ENCODE results near the gene DOCK10. TPM values are rescaled to one million over a fixed set of nuclear protein-coding genes. Genes with fewer than 3 reads are reported as not detected.

DOCK10 gene
- total and polyA plus RNA-seq, 10 of the 15 experiments (the other 5 are each of a cell fraction or from before 2014, with no cell fraction given), result 16.9 to 120 (median 85.5) TPM

DNA sequence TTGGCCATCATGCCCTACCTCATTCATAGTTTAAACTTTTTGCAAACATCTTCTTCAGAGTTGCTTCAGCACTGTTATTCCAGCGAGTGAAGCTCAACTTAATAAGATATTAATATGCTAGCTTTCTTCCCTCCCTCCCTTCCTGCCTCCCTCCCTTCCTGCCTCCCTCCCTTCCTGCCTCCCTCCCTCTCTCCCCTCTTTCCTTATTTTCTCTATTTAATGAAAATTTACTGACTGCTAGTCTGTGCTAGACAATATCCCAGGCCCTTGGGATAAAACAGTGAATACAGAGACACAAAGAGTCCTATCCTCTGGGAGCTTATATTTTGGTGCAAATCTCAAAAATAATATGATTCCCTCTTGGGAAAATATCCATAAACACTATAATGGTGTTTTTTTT is 42.9 kb downstream of the DOCK10 start:
- BruUV-seq (replicated peaks), result no TSS peak
- SMC1A ChIA-PET (ENCODE audit: uncharacterized antibody, unreplicated experiment), result interaction anchor here (0.6 to 2.9 kb wide), 11 partner anchors 10 to 1876 kb away, joined by 3 to 17 read pairs (median 4); no protein-coding TSS in a partner anchor
- Histone ChIP-seq H3K9me3 (replicated peaks; ENCODE audit: control insufficient read depth, insufficient read depth, low read length) (no peaks in the 10 kb centered on the region), H3K27ac (ENCODE audit: control insufficient read depth, insufficient read depth) (no peak overlapping the region), H2AFZ (ENCODE audit: control insufficient read depth, low read depth, low read length) (no peak overlapping the region), H4K20me1 (ENCODE audit: control insufficient read depth, insufficient read depth) (no peaks in the 10 kb centered on the region), H3K4me2 (ENCODE audit: control insufficient read depth, insufficient read depth) (no peak overlapping the region), H3K4me3 (no peak overlapping the region), H3K79me2 (ENCODE audit: control insufficient read depth, insufficient read depth, low read length) (peaks cover 30% of the 10 kb centered on the region), H3K4me1 (ENCODE audit: control insufficient read depth, insufficient read depth, low read length) (peaks cover 7% of the 10 kb centered on the region; the same call in 1 of the 2 replicates), H3K9ac (ENCODE audit: control insufficient read depth, insufficient read depth, low read length) (no peak overlapping the region), H3K36me3 (ENCODE audit: control insufficient read depth in 2 of 2, insufficient read depth in 2 of 2, low read length in 1 of 2) (peaks cover 0 to 6% of the 10 kb centered on the region in 2 experiments; a peak in 3 of 4 replicates), H3K27me3 (replicated peaks in 1 of 2; ENCODE audit: control insufficient read depth in 2 of 2, insufficient read depth in 2 of 2, low read length in 1 of 2) (no peaks in the 10 kb centered on the region)
- whole genome bisulfite sequencing (ENCODE audit: insufficient coverage, insufficient replicate concordance, low lambda C conversion rate, missing lambda C conversion rate), result 100% methylated on average over 1 of the region's 1 CpG
- in situ Hi-C loops (cut with MboI), result no loop called here
- FAIRE-seq (no peak), DNase-seq (ENCODE audit: low read depth, low spot score) (no peak), ATAC-seq (no peak)
- POLR2A ChIA-PET, result interaction anchor here (0.6 kb wide), 1 partner anchor 67 kb away, joined by 3 read pairs; no protein-coding TSS in a partner anchor
- intact Hi-C loops (cut with micrococcal nuclease; ENCODE audit: unreplicated experiment), result no loop called here
- CTCF ChIA-PET, result interaction anchor here (0.6 to 10.1 kb wide), 3 partner anchors 9 to 1218 kb away, joined by 3 to 118 read pairs (median 5); no protein-coding TSS in a partner anchor
- no peak for TF ChIP-seq NFIC (IDR thresholded peaks at IDR 0.05; ENCODE audit: low read depth, low read length)
- no peak for TF ChIP-seq SMAD1 (IDR thresholded peaks at IDR 0.05; ENCODE audit: low read depth, partially characterized antibody)
- no peak for TF ChIP-seq MEF2B (IDR thresholded peaks at IDR 0.05; ENCODE audit: partially characterized antibody, poor library complexity, severe bottlenecking)
- no peak for TF ChIP-seq BACH1 (IDR thresholded peaks at IDR 0.05; ENCODE audit: borderline replicate concordance)
- TF ChIP-seq TCF3 (IDR thresholded peaks at IDR 0.05; ENCODE audit: borderline replicate concordance, insufficient read depth, low read depth, low read length), result no peak
- TF ChIP-seq EGR1 (IDR thresholded peaks at IDR 0.05; ENCODE audit: borderline replicate concordance in 1 of 2, low read depth in 2 of 2, low read length in 2 of 2), result no peak
- TF ChIP-seq NKRF (conservative IDR thresholded peaks at IDR 0.05), result no peak
- no peak for TF ChIP-seq NR2F1 (conservative IDR thresholded peaks at IDR 0.05)
- no peak for TF ChIP-seq ESRRA (IDR thresholded peaks at IDR 0.05; ENCODE audit: low read length)
- TF ChIP-seq NR2C1 (IDR thresholded peaks at IDR 0.05), result no peak
- TF ChIP-seq PBX3 (IDR thresholded peaks at IDR 0.05; ENCODE audit: insufficient replicate concordance, low read depth, low read length), result no peak
- no peak for TF ChIP-seq NRF1 (conservative IDR thresholded peaks at IDR 0.05; ENCODE audit: low read depth, low read length)
- TF ChIP-seq SREBF1 (IDR thresholded peaks at IDR 0.05; ENCODE audit: low read length), result no peak
- no peak for TF ChIP-seq JUND (IDR thresholded peaks at IDR 0.05; ENCODE audit: low read depth, low read length)
- RAD21 ChIA-PET (ENCODE audit: unreplicated experiment), result interaction anchor here (0.6 to 1.2 kb wide), 4 partner anchors 9 to 179 kb away, joined by 3 to 5 read pairs (median 3); no protein-coding TSS in a partner anchor
